Stimulated activated CD8-positive, alpha-beta memory T cell treated with anti-CD3 and anti-CD28 coated beads, Interleukin-7, amount 100 ng/mL, for 4 hours (primary cell): ENCODE data around the gene CYP39A1.

ENCODE experiments used
- DNase-seq, 2 donors: peaks; one replicate each; pipeline ENCODE4 v3.0.0-alpha.2; 2020; ENCODE audit warnings: low read depth in 2 of 2

Gene CYP39A1, protein sequence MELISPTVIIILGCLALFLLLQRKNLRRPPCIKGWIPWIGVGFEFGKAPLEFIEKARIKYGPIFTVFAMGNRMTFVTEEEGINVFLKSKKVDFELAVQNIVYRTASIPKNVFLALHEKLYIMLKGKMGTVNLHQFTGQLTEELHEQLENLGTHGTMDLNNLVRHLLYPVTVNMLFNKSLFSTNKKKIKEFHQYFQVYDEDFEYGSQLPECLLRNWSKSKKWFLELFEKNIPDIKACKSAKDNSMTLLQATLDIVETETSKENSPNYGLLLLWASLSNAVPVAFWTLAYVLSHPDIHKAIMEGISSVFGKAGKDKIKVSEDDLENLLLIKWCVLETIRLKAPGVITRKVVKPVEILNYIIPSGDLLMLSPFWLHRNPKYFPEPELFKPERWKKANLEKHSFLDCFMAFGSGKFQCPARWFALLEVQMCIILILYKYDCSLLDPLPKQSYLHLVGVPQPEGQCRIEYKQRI

DNA sequence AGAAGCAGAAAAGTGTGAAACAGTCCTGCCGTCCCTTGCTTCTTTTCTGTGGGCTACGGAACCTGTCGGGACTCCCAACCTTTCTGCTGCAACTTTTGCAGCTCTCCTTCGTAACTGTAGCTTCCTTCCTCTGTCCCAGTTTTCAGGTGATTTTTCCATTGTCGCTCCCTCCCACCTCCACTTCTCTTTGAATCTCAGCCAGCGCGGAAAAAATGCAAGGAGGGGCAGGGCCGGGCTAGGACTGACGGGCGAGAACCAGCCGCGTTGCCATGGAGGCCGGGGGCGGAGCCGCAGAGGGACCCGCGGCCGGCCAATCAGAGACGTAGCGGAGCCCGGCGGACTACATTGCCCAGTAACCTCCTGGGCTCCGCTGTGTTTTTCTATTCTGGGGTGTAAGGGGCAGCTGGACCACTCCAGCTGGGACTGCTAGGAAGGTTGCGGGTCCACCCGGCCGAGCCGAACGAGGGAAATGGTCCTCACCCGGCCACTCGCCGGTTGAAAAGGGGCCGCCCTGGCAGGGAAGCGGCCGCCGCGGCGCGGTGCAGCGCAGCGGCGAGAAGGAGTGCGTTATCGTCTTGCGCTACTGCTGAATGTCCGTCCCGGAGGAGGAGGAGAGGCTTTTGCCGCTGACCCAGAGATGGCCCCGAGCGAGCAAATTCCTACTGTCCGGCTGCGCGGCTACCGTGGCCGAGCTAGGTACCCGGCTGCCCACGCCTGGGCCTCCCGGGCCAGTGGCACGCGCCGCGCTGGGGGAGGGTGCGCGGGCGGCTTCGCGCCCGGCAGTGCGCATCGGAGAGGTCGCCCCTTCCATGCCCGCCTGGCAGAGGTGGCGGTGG lies at the start of gene CYP39A1, which contains the start of gene SLC25A27:
Gene CYP39A1 (minus strand): TSS at position 216 of the 836 bp plus-strand sequence. CDS start 236 bp downstream, outside the sequence.
Gene SLC25A27 (plus strand): TSS at position 373 of the 836 bp plus-strand sequence. CDS start 218 bp downstream, at position 591.
- peak; percentile 56 to 73 for DNase-seq

DNA sequence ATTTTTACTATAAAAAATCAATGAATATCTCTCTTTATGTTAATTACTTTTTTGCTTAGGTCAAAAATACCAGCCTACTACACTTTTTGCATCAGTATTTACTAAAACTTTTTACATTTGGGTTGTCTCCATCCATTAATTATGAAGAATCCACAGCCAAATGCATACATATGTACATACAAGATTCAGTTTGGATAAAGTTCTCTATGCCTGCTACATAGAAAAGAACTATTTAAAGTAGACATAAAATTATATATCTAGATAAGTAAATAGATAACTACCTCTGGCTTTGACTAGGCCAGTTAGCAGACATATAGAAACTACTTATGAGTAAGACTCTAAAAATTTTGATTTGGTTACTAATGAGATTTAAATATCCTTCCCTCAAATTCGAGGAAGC lies 47.4 kb upstream of the CYP39A1 start:
- no peak for DNase-seq

DNA sequence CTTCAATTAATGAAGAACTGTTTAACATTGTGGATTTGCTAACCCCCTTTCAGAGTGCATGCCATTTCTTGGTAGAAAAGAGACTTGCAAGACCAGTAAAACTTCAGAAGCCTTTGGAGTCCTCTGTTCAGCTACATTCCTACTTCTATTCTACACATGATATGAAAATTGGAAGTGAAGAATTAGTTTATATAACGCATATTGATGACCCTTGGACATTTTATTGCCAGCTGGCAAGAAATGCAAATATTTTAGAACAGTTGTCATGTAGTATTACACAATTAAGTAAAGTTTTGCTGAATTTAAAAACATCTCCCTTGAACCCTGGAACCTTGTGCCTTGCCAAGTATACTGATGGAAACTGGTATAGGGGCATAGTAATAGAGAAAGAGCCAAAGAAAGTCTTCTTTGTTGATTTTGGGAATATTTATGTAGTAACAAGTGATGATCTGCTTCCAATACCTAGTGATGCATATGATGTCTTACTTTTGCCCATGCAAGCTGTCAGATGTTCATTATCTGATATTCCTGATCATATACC lies 38.4 kb upstream of the CYP39A1 start:
- DNase-seq: no peak

DNA sequence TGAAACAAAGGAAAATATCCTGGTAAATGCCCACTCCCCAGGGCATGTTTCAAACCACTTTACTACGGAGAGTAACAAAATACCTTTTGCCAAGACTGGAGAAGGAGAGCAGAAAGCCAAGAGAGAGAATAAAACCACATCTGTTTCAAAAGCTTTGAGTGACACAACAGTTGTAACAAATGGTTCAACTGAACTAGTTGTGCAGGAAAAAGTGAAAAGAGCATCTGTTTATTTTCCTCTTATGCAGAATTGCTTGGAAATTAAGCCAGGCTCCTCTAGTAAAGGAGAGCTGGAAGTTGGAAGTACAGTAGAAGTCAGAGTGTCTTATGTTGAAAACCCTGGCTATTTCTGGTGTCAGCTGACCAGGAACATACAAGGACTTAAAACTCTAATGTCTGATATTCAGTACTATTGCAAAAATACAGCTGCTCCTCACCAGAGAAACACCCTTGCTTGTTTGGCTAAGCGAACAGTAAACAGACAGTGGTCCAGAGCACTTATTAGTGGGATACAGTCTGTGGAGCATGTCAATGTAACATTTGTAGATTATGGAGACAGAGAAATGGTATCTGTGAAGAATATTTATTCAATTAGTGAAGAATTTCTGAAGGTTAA lies 37.6 kb upstream of the CYP39A1 start:
- no peak for DNase-seq

DNA sequence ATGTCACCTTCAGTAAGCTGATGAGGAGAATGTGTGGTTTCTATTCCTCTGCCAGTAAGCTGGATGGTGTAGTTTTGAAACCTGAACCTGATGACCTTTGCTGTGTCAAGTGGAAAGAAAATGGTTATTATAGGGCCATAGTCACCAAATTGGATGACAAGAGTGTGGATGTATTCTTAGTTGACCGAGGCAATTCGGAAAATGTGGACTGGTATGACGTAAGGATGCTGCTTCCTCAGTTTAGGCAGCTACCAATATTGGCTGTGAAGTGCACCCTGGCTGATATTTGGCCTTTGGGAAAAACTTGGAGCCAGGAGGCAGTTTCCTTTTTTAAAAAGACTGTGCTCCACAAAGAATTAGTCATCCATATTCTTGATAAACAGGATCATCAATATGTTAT lies 37.0 kb upstream of the CYP39A1 start:
- no peak for DNase-seq

DNA sequence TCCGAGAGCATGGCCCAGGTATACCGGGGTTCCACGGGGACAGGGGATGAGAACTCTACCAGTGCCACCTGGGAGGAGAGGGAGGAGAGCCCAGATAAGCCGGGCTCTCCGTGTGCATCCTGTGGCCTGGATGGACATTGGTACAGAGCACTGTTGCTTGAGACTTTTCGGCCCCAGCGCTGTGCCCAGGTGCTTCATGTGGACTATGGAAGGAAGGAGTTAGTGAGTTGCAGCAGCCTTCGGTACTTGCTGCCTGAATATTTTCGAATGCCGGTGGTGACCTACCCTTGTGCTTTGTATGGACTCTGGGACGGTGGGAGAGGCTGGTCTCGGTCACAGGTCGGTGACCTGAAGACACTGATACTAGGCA lies 36.3 kb upstream of the CYP39A1 start:
- no peak for DNase-seq

DNA sequence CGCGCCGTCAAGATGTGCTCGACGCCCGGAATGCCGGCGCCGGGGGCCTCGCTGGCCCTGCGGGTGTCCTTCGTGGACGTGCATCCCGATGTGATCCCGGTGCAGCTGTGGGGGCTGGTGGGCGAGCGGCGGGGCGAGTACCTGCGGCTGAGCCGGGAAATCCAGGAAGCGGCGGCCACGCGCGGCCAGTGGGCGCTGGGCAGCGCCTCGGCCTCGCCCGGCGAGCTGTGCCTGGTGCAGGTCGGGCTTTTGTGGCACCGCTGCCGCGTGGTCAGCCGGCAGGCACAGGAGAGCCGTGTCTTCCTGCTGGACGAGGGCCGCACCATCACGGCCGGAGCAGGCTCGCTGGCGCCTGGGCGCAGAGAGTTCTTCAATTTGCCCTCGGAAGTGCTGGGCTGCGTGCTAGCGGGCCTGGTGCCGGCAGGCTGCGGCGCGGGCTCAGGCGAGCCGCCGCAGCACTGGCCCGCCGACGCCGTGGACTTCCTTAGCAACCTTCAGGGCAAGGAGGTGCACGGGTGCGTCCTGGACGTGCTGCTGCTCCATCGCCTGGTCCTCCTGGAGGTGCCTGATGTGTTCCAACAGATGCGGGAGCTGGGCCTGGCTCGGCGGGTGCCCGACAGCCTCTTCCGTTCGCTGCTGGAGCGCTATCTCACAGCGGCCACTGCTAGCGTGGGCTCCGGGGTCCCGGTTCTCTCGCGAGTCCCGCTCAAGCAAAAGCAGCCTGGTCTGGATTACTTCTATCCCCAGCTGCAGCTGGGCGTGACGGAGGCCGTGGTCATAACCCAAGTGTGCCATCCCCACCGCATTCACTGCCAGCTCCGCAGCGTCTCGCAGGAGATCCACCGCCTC lies 35.7 kb upstream of the CYP39A1 start:
- no peak for DNase-seq

DNA sequence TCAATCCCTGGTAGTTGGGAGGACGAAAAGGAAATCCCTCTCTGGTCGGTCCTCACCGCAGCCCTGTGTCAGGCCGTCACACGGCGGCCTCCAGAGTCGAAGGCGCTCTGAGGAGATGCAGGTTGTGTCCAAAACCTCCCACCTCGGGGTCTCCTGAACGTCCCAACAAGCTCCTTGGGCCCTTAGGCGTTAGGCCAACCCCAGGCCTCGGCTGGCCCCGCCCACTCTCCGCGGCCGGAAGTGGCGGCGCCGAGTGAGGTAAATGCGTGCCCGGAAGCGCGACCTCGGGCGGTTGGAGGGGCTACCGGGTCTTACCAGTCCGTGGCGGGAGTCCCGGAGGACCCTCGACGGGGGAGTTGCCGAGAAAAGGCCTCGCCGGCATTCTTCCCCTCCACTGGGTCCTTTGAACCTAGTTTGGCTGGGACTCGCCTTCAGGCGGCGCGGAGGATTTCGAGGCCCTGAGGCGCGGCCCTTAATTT lies 35.0 kb upstream of the CYP39A1 start, which contains the start of gene TDRD6:
Gene TDRD6 (plus strand): TSS at position 267 of the 479 bp plus-strand sequence. CDS start 244 bp downstream, outside the sequence.
- no peak for DNase-seq

DNA sequence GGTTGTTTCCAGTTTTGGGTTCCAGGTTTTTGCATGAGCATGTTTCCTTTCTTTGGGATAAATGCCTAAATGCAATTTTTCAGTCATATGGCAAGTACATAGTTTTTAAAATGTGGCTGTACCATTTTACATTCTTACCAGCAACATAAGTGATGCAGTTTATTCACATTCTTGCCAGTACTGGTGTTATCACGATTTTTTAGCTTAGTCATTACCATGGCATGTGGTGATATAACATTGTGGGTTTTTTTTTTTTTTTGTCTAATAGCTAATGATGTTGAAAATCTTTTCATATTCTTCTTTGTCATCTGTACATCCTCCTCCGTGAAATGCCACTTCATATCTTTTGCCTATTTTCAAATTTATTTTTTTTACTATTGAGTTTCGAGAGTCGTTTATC lies 32.2 kb upstream of the CYP39A1 start:
- no peak for DNase-seq

DNA sequence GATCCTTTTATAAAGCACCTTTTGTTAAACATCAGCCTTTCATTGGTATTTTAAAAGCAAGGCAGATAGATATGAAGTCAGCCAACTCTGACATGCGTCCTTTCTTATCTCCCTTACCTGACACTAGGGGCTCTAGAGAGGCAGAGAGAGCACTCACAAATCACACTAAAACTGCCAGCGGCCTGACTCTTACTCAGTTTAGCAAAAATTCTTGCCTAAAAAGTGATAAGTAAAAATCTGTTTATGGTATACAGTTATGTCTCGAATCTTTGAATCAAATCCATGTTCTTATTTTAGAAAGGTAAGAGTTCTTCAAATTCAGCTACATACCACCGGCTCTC lies 24.7 kb upstream of the CYP39A1 start:
- no peak for DNase-seq

DNA sequence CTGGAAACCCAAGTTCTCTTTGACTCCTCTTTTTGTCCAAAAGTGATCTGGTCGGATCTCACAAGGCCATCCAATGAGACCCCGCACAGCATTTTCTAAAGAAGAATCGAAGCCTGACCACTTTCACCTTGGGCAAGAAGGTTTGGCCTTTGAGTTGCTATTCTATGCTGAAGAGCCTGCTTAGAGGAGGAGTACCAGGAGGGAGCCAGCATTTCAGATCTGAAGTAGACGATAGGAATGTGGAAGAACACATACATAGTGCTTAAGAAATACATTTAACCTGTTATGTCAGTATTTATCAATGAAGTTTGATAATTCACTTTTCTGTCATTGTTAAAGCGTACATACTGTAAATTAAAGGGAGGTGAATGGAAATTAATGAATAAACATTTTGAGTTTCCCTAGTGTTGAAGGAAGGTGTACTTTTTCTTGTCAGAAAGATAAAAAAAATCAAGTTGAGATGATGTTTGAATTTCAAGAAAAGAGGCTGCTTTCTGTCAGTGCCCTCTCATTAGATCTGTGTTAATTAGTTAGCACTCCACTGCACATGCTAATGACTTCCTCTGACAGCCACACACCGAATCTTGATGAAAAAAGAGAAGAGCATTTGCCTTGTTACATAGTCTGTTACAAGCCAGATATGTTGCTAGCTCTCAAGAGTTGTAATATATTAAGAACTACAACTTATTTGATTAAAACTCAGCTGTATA lies 24.1 kb upstream of the CYP39A1 start:
- DNase-seq: no peak

DNA sequence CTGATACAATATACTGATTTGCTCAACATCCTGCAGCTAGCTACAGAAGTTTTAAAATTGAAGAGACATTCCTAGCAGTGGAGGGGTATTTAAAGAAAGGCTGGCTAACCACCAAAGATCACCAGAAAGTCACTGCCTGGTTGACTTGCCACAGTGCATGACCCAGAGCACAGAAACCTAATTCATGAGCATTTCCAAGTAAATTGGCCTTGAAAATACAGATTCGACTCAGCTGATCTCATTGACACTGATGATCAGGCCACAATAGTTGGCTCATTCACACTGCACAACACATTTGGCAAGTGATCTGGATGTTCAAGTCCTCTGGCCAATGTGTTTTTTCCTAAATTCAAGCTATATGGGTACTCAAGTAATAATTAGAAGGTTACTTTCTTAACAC lies 21.8 kb upstream of the CYP39A1 start:
- no peak for DNase-seq

DNA sequence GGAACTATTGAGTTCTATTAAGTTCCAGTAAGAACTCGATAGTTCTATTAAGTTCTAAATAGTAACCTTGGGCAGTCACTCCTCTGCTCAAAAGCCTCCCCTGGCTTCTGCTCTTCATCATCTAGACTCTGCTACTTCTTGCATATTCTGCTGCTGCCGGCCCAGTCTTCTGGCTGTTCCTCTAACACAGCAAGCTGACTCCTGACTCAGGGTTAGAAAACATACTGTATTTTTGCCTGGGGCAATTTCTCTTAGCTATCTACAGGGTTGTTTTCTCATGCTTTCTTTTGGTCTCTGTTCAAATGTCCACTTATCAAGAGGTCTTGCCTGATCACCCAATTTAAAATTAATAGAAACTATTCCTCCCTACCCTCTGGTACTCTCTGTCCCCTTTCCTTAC lies 14.8 kb upstream of the CYP39A1 start:
- DNase-seq: no peak

DNA sequence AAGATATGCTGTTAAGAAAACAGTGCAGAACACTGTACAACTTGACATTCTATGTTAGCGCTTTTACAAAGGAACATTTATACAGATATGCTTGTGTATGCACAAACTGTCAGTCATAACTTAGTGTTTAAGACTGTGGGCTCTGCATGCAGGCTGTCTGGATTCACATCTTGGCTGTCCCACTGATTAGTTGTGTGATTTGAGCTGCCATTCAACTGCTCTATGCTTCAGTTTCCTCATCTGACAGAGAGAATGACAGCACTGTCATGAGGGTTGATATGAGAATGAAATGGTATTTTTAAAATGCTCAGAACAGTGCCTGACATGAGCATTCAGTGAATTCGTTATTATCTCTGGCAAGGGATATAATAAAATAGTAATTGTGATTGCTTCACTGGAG lies 8.9 kb upstream of the CYP39A1 start:
- no peak for DNase-seq

DNA sequence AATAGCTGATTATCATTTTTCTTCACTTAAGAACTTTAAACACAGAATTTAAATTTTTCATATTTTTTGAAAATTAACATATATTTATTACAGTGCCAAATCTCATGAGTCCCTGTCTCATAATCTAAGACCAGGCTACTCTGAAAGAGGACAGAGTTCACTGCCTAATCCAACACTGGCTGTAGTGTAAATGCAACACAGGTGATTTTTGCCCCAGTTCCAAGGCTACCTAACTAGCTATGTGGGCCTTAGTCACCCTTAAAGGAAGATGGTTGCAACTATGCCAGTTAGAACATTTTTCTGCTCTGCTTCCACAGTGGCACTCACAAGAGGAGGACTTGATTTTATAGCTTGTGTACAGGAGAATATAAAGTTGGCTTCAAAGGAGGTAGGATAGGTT lies 5.0 kb upstream of the CYP39A1 start:
- no peak for DNase-seq

DNA sequence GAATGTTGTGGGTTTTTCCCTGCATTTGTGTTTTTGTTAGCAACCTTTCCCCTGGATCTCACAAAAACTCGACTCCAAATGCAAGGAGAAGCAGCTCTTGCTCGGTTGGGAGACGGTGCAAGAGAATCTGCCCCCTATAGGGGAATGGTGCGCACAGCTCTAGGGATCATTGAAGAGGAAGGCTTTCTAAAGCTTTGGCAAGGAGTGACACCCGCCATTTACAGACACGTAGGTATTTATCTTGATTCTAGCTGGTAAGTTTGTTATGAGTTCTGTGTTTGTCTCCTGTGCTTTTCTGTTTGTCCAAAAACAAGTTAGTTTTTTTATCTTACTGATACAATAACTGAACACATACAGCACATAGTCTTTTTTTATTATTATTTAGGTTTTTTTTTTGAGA lies 3.2 kb upstream of the CYP39A1 start:
- DNase-seq: no peak

DNA sequence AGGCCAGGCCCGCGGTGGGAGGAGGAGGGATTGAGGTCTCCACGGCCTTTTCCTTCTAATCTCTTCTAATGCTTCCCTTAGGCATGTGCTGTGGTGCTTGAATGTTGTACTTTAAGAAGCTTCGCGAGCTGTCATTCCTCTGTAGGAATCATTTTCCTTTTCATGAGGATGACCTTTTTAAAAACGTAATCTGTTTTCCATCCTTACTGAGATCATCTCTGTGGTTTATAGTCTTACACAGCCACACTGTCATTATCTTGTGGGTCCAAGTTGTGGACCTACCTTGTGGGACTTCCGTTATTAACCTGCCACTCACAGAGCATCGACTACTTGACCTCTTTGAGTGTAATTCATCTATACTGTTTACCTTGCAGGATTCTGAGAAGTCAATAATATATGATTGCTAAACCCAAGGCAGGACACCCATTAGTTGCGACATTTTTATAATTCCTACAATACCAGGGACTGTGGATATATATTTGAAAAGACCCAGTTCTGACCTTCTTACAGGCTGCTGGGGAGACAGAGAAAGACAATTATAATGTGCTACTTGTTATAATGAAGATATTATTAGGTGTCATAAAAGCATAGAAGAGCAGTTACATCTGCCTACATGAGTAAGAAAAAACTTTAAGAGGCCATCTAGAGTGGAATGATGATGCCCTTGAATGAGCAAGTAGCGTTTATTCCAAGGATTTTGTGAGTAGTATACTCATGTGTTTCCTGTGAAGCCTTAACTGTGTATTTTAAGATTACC lies 999 bp upstream of the CYP39A1 start:
- no peak for DNase-seq

DNA sequence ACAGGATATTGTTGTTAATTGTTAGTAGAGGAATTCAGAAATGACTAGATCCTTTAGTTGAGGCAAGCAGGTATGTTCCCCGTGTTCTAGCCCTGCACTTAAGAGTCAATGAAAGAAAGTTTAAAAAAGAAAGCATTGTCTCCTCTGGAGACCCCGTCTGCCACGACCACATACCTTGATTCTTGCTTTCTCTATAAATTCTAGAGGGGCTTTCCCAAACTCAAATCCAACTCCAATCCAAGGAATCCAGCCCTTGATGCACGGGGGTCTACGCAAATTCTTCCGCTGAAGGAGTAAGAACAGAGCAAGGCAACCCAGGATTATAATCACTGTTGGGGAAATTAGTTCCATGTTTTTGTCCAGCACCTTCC lies 401 bp downstream of the CYP39A1 start:
- DNase-seq: no peak

DNA sequence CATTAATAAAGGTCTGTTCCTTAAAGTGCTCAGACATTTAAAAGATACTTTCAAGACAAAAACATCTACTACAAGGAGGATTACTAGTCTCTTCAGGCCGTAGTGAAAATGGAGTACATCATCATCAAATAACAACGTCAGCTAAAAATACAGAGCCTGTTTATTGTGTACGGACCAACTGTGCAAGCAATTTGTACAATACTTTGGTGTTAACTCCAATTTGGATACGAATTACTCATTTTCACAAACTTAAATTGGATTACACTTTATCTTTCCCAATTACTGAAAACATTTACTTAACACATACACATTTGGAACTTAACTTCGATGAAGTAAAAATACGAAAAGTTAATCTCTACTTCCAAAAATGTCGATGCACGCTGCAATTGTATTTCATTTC lies 802 bp downstream of the CYP39A1 start:
- no peak for DNase-seq

DNA sequence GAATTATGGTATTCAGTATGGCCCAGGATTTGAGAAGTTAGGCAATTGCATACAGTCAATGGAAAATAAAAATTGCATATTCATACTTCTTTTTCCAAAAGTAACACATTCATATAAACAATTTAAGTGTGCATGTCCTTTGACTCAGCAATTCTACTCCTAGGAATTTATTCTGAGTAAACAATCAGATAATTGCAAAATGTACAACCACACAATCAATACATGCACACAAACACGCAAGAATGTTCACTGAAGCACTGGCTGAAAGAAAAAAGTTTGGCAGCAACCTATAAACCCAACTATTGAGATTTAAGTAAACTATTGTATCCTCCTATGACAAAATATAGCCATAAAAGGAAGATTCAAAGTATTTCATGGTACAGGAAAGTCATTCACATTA lies 1.6 kb downstream of the CYP39A1 start:
- no peak for DNase-seq
